Heart left ventricle (tissue), 13 donors: Measurements from ENCODE around the gene TXK.

Source experiments
- POLR2A ChIP-seq, 2 donors: fragments of 450-650 bp; IDR thresholded peaks; one replicate each; pipeline ENCODE4 v1.6.1; 2017; ENCODE audit warnings: antibody characterized with exemption in 2 of 2, mild to moderate bottlenecking in 2 of 2, moderate library complexity in 2 of 2
- TF ChIP-seq, protein P1 (sequence below), 12 donors: fragments of 200-600 bp; sonication (generic) in 4 of 12; IDR thresholded peaks; one replicate each; pipeline versions ENCODE4 v1.5.0 to v1.8.0; 2018 to 2022; ENCODE audit warnings: antibody characterized with exemption in 12 of 12, mild to moderate bottlenecking in 5 of 12
- donor health status: ischemic (EF 13 %, LVEDD 7.1; RV severe dilation, severe dysfunction).
- donor health status: DM: no; HTN: yes; CAD: no.
- donor health status: DM: no; HTN: no; CAD: no.
- donor health status: ischemic (EF 25% LVEDD 6.9; RV normal size, moderate dysfunction).
- donor health status: ischemic (EF 25% LVEDD 5.7; RV mildly dilated, moderate dysfunction).
- donor health status: ischemic (EF 35%, LVEDD 5.7; RV mildly dilated, moderate dysfunction).
- donor health status: nonischemic (EF 11% LVEDD 7.7; RV severe dilation, severe dysfunction).
- donor health status: DM: yes; HTN: yes; CAD: no.
- donor health status: PGD.
- donor health status: ischemic (EF 29% LVEDD 5.4; RV normal size, mild dysfunction).
- donor health status: nonischemic (EF 23%, LVEDD 6.1; RV moderate dilation, normal function).

DNA sequence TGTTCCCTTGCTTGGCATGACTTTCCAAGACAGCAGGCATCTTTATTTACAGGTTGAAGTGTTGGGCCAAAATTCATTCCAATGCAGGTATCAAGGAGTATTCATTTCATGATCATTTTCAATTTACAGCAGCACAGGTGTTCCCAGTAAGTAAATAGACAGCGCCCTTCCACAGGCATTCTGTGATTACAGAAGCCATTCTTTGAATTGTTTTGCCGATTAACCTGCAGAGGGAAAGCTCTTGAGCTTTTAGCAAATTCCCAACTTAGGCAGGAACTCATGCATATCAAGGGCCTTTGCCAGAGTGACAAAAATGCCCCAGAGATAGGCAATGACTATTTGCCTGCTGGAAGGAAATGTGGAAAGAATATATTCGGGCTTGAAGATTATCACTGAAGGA, 6.8 kb downstream of the TXK start:
- TF ChIP-seq, protein P1, sequence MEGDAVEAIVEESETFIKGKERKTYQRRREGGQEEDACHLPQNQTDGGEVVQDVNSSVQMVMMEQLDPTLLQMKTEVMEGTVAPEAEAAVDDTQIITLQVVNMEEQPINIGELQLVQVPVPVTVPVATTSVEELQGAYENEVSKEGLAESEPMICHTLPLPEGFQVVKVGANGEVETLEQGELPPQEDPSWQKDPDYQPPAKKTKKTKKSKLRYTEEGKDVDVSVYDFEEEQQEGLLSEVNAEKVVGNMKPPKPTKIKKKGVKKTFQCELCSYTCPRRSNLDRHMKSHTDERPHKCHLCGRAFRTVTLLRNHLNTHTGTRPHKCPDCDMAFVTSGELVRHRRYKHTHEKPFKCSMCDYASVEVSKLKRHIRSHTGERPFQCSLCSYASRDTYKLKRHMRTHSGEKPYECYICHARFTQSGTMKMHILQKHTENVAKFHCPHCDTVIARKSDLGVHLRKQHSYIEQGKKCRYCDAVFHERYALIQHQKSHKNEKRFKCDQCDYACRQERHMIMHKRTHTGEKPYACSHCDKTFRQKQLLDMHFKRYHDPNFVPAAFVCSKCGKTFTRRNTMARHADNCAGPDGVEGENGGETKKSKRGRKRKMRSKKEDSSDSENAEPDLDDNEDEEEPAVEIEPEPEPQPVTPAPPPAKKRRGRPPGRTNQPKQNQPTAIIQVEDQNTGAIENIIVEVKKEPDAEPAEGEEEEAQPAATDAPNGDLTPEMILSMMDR (IDR thresholded peaks at IDR 0.05), result no peak
- TF ChIP-seq POLR2A (IDR thresholded peaks at IDR 0.05), result no peak
